Measurements from ENCODE around the gene ZDHHC9. TPM values are rescaled to one million over a fixed set of nuclear protein-coding genes. Genes with fewer than 3 reads are reported as not detected.

ZDHHC9 gene
- total RNA-seq, 1 donor from 2014 or later = 19.2 TPM

DNA sequence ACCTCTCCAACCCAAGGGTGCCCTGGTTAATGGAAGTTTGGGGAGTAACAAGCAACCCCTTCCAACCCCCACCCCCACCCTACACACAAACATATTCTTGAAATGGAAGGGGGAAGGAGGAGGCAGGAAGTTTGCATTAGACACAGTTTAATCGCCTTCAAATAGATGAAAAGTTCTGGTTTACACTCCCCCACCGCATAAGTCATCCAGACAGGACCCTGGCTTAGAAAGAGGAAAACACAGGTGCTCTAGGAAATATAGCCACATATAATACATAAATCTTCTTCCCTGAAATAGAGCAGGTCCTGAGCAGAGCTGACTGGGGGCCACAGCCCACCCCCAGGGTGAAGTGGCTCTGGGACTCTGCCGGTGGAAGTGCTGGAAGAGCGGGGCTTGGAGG, 38.9 kb downstream of the ZDHHC9 start:
- DNase-seq (ENCODE audit: extremely low spot score in 2 of 2) = no peak
- Histone ChIP-seq H3K27me3 (no peaks in the 10 kb centered on the region), H3K4me3 (no peak overlapping the region), H3K27ac (no peak overlapping the region), H3K9me3 (no peaks in the 10 kb centered on the region), H3K4me1 (no peaks in the 10 kb centered on the region), H3K36me3 (peaks cover 0 to 8% of the 10 kb centered on the region in 2 donors)
- TF ChIP-seq POLR2AphosphoS5 (IDR thresholded peaks at IDR 0.05; ENCODE audit: insufficient read depth in 1 of 2, low read depth in 1 of 2) = no peak
- no peak for TF ChIP-seq POLR2A (IDR thresholded peaks at IDR 0.05)
- TF ChIP-seq, protein P1, sequence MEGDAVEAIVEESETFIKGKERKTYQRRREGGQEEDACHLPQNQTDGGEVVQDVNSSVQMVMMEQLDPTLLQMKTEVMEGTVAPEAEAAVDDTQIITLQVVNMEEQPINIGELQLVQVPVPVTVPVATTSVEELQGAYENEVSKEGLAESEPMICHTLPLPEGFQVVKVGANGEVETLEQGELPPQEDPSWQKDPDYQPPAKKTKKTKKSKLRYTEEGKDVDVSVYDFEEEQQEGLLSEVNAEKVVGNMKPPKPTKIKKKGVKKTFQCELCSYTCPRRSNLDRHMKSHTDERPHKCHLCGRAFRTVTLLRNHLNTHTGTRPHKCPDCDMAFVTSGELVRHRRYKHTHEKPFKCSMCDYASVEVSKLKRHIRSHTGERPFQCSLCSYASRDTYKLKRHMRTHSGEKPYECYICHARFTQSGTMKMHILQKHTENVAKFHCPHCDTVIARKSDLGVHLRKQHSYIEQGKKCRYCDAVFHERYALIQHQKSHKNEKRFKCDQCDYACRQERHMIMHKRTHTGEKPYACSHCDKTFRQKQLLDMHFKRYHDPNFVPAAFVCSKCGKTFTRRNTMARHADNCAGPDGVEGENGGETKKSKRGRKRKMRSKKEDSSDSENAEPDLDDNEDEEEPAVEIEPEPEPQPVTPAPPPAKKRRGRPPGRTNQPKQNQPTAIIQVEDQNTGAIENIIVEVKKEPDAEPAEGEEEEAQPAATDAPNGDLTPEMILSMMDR (IDR thresholded peaks at IDR 0.05) = no peak
- intact Hi-C loops (cut with DNase I) = no loop called here

DNA sequence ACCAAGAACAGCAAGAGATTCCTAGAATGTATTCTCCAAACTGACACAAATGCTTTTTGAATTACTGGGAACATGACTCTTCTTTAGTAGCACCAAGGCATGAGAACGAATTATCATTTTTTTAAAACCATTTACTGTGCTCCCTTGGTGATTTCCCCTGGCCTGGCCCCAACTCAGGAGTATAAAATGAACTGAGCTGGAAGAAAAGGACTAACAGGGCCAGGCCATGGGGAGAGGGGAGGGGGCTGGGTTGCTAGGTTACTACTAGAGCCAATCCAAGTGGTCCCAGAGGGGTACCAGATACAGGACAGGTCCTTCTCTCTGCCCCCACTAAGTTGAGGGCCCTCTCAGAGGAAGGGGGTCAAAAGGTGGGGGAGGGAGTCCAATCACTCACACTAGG, 40.8 kb downstream of the ZDHHC9 start:
- H3K4me1 ChIP-seq = no peaks in the 10 kb centered on the region
- no peaks in the 10 kb centered on the region for H3K9me3 ChIP-seq
- no peaks in the 10 kb centered on the region for H3K27me3 ChIP-seq
- intact Hi-C loops (cut with DNase I) = no loop called here
- TF ChIP-seq, protein P1 (IDR thresholded peaks at IDR 0.05) = no peak
- no peak for TF ChIP-seq POLR2A (IDR thresholded peaks at IDR 0.05)
- H3K4me3 ChIP-seq = no peak overlapping the region
- H3K36me3 ChIP-seq = peaks cover 0 to 8% of the 10 kb centered on the region in 2 donors
- DNase-seq (ENCODE audit: extremely low spot score in 2 of 2) = no peak
- H3K27ac ChIP-seq = no peak overlapping the region

DNA sequence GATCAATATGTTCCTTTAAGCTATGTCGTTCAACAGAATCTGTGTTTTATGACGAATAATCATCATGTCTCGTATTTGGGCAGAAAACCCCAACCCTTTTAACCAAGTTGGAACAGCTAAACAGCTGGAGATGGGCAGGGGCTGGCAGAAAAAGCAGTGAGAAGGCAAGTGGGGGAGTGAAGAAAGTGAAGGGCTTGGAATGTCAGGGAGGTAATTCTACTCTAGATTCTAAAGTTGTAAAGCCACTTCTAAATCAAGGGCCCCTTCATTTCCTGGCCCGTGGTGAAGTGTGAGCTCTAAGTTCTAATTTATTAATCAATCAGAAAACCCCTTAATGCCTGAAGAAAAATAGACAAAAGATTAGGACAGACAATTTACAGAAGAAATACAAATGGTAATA, 43.5 kb downstream of the ZDHHC9 start:
- no peak overlapping the region for H3K27ac ChIP-seq
- H3K4me1 ChIP-seq = no peaks in the 10 kb centered on the region
- no peaks in the 10 kb centered on the region for H3K9me3 ChIP-seq
- no peaks in the 10 kb centered on the region for H3K36me3 ChIP-seq
- intact Hi-C loops (cut with DNase I) = no loop called here
- H3K27me3 ChIP-seq = no peaks in the 10 kb centered on the region
- no peak for DNase-seq (ENCODE audit: extremely low spot score in 2 of 2)
- TF ChIP-seq POLR2A (IDR thresholded peaks at IDR 0.05) = no peak
- H3K4me3 ChIP-seq = no peak overlapping the region

DNA sequence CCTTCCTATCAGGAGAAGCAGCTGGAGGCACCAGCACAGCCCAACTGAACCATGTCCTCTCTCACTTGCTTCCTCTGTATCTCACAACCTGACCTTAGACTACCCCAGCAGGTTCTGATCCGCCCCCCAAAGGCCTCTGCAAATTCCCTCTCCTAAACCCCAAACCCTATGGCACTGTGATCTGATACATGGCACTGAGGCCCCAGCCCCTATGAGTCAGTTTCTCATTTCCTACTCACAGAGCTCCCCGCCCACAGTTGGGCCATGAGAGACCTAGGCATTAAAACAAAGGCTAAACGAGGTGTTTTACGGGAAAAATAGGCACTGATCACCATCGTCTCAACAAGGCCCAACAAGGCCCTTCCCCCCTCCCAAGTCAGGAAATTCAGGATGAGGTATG, 44.8 kb downstream of the ZDHHC9 start:
- TF ChIP-seq POLR2A (IDR thresholded peaks at IDR 0.05) (no peak), POLR2AphosphoS5 (IDR thresholded peaks at IDR 0.05; ENCODE audit: insufficient read depth in 1 of 2, low read depth in 1 of 2) (no peak)
- TF ChIP-seq, protein P1 (IDR thresholded peaks at IDR 0.05) = no peak
- Histone ChIP-seq H3K27me3 (no peaks in the 10 kb centered on the region), H3K4me1 (no peaks in the 10 kb centered on the region), H3K36me3 (no peaks in the 10 kb centered on the region), H3K27ac (no peak overlapping the region), H3K9me3 (no peaks in the 10 kb centered on the region), H3K4me3 (no peak overlapping the region)
- DNase-seq (ENCODE audit: extremely low spot score in 2 of 2) = no peak
- intact Hi-C loops (cut with DNase I) = no loop called here

DNA sequence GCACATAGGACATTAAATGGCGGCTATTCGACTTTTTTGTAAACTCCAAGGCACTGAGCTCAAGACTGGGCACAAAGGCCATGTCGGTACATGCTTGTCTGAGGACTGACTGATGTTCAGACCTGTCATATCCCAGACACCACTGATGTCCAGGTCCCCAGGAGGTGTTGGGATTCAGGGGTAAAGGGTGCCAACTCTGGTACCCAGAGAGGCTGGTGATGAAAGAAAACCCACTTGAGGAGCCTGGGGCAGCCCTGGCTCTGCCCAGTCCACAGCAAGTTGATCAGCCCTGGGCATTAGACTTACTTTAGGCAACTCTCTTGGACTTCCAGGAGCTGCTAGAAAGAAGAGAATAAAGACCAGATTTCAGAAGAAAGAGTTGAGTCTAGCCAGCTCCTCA, 45.2 kb downstream of the ZDHHC9 start:
- no peak for DNase-seq (ENCODE audit: extremely low spot score in 2 of 2)
- Histone ChIP-seq H3K4me1 (no peaks in the 10 kb centered on the region), H3K9me3 (no peaks in the 10 kb centered on the region), H3K4me3 (no peak overlapping the region), H3K27me3 (no peaks in the 10 kb centered on the region), H3K36me3 (no peaks in the 10 kb centered on the region), H3K27ac (no peak overlapping the region)
- intact Hi-C loops (cut with DNase I) = no loop called here
- TF ChIP-seq, protein P1 (IDR thresholded peaks at IDR 0.05) = no peak
- TF ChIP-seq POLR2A (IDR thresholded peaks at IDR 0.05) (no peak), POLR2AphosphoS5 (IDR thresholded peaks at IDR 0.05; ENCODE audit: insufficient read depth in 1 of 2, low read depth in 1 of 2) (no peak)

All from vagina (tissue), 2 donors.